ENCODE results near the gene GPX2.
A peak's percentile ranks its signal among the peaks of the same experiment; 100 is the strongest.

Gene GPX2

GRCh38 chr14:64934338-64934929 is 8.1 kb downstream of the GPX2 start:
- peak overlapping the region; percentile 58 to 70 for H3K27ac ChIP-seq
- no peak for TF ChIP-seq CTCF (IDR thresholded peaks at IDR 0.05)
- no peak for DNase-seq (ENCODE audit: low spot score)
- no peak overlapping the region for H3K4me3 ChIP-seq

- TF ChIP-seq CTCF (IDR thresholded peaks at IDR 0.05), result no peak
- H3K27ac ChIP-seq, result peak overlapping the region; percentile 71 to 83
- no peak overlapping the region for H3K4me3 ChIP-seq
- DNase-seq (ENCODE audit: low spot score), result no peak
Observed at GRCh38 chr14:64932231-64932630, 10.3 kb downstream of the GPX2 start.

- Histone ChIP-seq H3K4me3 (no peak overlapping the region), H3K27ac (peak overlapping the region; percentile 71 to 83)
- no peak for DNase-seq (ENCODE audit: low spot score)
- no peak for TF ChIP-seq CTCF (IDR thresholded peaks at IDR 0.05)
Observed at GRCh38 chr14:64931123-64931522, 11.4 kb downstream of the GPX2 start.

- no peak for TF ChIP-seq CTCF (IDR thresholded peaks at IDR 0.05)
- Histone ChIP-seq H3K27ac (peak overlapping the region; percentile 71 to 83), H3K4me3 (no peak overlapping the region)
- DNase-seq (ENCODE audit: low spot score), result no peak
Observed at GRCh38 chr14:64930085-64930843, 12.3 kb downstream of the GPX2 start.

GRCh38 chr14:64929014-64929359 is 13.6 kb downstream of the GPX2 start:
- peak overlapping the region; percentile 71 to 83 for H3K27ac ChIP-seq
- no peak overlapping the region for H3K4me3 ChIP-seq
- DNase-seq (ENCODE audit: low spot score), result no peak
- TF ChIP-seq CTCF (IDR thresholded peaks at IDR 0.05), result no peak

GRCh38 chr14:64928239-64929013 is 14.1 kb downstream of the GPX2 start:
- H3K27ac ChIP-seq, result peak overlapping the region; percentile 71 to 83
- no peak for TF ChIP-seq CTCF (IDR thresholded peaks at IDR 0.05)
- DNase-seq (ENCODE audit: low spot score), result no peak
- no peak overlapping the region for H3K4me3 ChIP-seq

Measured in coronary artery (tissue), 2 donors.